ENCODE measurements around the gene MRGPRE.

Gene MRGPRE

DNA sequence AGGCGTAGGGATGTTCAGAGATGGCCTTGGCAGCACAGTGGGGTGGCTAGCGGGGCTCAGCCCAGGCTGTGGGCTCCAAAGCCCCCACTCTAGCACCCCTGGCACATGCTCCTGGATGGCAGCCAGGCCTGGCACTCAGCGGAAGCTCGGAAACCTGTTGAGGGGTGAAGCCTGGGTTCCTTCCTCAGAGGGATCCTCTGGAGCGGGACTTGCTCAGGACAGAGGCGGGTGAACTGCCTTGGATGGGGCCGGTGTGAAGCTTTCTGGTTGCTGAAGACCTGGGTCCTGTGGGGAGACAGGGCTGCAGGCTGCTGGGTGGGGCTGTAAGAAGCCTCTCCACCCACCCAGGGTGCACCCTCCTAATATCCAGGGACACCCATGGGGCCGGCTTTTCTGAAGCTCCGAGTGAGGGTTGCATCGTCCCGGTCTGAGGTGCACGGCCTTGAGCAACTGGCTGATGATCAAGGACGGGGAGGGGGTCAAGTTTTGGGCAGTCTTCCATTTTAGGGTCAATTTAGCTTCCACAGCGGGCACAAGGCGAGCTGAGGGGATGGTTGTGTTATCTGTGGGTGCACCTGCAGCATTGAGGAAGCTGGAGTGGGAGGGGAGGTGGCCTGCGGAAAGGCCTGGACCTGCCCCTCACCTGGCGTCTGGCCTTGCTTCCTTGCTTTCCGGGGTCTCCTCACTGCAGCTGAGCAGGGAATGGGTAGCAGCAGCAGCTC is 5.2 kb downstream of the MRGPRE start:
- DNase-seq (ENCODE audit: low read depth) = no peak

DNA sequence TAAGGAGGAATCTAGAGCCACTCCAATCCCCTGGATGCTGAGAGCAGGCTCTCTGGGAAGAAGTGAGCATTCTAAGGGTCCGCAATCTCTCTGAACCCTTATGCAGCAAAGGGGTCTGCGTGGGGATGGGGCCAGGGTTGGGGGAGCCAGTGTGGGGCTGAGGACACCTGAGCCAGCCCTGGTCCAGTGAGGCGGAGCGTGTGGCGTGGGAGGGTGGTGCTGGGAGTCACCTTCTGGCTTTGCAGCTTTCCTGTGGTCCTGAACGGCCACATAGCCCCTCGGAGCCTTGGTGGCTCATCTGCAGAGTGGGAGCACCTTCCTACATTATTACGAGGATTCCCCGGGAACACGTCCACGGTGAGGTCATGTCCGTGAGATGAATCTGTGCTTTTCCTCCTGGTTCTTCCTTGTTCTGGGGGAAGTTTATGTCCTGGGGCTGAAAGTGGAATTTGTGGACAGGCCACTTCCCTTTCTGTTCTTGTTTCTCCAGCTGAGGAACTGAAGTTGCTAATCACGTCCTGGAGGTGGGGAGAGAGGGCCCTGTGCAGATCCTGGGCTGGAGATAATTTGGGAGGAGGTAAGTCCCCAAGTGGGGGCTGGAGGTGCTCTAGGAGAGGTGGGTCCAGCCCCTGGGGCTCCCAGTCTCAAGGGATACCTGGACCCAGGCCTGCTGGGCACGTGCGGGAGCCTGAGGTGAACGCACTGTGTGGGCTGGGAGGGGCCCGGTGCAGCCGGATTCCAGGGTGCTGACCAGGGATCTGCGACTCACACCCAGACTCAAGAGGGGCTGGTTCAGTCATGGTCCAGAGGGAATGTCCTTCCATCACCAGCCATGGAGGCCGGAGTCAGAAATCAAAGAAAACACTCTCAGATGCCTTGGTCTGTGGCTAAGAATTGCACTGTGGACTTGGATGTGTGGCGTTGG is 6.1 kb downstream of the MRGPRE start:
- DNase-seq (ENCODE audit: low read depth) = no peak

DNA sequence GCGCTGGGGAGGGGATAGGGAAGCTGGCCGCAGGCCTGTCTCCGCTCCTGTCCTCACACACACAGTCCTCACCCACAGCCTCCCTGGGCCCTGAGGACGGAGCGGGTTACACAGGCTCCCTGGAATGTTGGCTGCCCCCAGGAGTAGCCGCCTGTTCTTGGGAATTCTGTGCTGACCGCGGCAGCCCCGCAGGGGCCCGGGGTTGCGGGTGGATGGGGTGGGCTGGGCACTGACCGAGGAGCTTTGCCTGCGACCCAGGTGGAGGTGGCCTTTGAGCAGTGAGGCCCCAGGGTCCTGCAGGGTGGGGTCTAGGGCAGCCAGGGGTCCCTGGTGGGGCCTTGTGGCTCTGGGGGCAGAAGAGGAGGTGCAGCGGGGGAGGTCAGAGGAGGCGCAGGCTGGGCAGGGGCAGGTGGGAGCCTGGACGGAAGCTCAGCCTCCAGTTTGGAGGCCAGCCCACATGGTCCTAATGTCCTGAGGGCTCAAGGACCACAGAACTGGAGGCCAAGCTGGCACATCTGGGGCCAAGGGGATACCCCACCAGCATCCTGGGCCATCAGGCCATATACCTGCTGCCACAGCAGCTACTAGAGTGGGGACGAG is 7.0 kb downstream of the MRGPRE start:
- no peak for DNase-seq (ENCODE audit: low read depth)

DNA sequence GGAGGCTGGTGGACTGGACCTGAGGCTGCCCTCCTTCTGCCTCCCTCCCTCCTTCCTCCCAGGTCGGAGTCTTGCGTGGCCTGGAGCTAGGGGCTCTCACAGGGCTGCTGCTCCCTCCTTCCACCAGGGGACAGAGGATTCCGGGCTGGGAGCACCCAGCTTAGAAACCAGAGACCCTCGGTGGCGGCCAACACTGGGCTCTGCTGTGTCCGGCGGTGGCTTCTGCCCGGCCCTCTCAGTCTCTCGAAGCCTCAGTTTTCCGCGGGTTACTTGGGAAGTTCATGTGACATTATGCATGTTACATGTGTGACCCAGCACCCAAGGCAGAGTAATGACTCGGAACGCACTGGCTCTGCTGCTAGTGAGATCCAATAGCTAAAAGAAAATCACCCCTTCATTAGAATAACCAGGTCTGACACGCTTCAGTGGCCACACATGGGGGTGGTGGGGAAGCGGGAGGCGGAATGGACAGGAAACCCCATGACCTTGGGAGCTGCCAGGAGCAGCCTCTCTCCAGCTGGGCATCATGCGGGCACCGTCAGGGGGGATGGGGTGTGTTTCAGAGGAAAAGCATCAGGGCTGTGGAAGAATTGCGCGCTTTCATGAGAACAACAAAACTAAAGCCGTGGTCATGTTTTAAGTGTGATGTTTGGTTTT is 7.7 kb downstream of the MRGPRE start:
- DNase-seq (ENCODE audit: low read depth) = no peak

DNA sequence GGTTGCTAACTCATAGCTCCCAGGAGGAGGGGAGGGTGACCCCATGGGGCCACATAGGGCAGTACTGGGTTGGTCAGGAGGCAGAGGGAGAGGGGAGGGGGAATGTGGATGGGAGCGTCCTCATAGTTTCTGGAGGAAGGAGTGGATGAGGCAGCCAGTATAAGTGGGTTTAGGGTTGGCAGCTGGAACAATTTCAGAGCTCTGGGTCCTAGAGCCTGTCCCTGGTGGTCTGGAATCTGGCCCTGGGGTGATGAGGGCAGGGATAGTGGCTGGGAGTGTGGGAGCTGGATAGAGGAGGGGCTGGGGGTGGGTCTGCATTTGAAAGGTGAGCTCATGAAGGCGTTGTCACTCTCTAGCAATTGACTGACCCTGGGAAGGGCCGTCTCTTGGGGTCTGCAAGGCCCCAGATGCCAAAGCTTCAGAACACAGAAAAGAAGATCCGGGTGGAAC is 8.3 kb downstream of the MRGPRE start:
- DNase-seq (ENCODE audit: low read depth) = no peak

DNA sequence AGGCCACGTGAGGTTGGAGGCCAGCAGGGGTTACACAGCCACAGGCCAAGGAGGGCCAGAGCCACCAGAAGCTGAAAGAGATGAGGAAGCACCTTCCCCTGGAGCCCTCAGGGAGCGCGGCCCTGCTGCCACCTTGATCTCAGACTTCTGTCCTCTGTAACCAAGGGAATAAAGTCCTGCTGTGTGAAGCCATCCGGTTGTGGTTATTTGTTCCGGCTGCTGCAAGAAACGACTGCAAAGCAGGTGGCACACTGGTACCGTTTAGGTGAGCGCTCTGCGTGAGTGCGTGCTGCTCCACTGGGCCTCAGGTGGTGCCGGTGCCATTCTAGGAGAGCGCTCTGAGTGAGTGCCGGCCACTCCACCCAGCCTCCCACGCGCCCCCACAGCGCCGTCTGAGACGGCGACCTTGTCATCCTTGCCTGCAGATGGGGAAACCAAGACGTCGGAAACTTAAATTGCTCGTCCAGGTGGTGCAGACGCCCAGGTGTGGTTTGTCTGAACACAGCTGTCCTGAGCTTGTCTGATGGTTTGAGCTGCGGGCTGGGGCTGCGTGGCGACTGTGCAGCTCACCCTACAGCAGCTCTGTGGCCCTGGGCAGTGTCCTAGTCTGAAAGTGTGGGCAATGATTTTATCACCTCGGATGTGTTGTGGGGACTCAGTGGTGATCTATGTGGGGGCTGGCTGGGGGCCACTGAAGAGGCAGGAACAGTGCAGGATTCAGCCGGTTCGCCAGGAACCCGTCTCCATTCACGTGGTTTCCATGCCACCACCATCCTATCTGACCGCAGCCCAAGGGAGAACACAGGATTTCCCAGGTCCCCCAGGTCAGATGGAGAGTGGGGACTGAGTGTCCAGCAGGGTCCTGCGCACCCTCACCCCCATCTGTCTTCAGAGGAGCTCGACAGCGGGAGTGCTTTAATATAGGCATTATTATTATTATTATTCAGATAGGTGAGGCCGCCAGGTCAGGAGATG is 9.0 kb downstream of the MRGPRE start:
- no peak for DNase-seq (ENCODE audit: low read depth)

DNA sequence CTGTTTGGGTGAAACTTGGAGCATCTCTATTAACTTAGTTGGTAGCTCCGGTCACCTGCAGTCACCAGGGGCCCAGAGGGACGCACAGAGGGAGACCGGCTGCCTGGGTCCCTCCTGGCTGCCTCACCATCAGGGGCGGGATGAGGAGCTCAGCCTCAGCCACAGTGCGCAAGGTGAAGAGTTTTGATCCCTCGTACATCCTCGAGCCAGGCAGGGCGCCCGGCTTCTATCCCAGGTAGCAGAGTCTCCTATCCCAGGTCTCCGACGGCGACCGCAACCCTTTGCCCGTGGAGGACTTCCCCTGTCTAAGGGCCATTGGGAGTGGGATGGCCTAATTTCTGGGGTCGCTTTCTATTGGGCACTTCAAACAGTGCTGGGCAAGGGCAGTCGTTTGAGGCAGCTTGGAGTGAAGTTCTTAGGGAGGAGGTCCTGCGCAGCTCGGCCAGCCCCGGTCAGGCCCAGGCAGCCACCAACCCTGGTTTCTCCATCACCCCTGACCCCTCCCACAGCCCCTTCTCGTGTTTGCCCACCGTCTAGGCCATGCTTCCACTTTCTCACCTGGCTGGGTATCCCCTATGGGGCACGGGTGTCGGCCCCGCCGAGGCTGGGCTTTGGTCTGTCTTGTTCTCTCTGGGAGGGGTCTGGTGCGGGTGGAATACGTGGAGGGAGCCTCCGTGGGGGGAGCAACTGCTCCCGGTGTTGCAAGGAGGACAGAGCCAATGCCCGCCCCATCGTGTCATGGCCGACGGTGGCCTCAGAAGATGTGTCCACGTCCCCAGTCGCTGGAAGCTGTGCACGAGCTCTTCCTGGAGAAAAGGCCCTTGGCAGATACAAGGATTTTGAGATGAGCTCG is 10.0 kb downstream of the MRGPRE start:
- DNase-seq (ENCODE audit: low read depth) = no peak

DNA sequence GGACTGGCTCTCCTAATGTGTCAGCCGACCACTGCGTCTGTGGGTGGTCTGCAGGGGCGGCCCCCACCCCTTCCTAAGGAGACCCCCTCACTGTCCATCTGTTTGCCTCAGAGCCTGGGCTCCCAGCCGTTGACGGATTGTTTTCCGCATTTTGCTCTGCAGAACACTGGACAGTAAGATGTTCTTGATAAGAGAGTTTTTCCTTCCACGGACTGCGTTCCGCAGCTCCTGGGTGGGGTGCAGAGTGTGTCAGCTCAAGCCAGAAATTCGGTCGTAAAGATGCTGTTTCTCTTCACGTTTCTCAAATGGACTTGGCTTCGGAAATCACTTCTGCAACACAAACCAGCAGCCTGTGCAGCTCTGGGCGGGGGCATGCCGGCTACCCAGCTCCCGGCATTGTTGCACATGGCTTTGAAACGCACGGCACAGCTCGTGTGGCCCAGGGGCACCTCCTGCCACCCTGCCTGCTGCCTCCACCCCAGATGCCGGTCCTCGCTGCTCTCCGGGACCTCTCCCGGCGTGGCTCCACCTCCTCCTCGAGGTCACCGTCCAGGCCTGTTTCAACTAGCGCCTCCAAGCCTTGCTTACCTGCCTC is 10.7 kb downstream of the MRGPRE start:
- DNase-seq (ENCODE audit: low read depth) = no peak

DNA sequence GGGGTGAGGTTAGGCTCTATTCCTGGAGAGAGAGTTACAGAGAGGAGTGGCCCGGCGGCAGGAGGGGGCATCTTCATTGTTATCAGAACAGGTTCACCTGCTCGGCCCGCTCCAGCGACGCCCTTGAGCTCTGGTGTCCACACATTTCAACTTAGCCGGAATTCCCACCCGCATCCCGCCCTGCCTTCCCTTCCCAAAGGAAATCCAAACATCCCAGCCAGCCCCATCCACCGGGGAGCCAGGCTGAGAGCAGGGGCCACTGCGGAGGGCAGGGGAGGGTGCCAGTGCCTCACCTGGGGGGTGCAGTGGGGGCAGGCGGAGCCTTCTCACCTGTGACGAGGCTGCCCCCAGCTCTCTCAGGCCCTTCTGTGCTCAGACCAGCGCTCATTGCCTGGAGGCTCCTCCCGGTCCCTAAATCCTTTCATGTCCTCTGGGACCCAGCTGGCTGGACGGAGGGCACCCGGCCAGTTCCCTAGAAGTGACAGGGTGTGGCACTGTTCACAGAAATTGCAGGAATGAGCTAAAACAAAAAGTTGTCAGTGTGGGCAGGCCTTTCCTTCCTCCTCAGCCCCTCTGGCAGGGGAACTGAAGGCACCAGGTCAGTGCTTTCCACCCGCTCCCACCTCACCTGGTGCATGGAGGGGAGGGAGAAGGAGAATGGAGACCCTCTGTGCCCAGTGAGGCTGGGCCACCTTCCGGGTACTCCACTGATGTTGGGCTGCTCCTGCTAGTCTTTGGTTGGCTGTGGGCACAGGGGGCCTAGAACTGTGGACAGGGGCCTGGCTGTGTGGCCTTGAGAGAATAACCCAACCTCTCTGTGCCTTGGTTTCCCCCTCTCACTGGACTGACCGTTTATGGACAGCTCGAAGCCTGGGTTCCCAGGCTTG is 11.5 kb downstream of the MRGPRE start:
- DNase-seq (ENCODE audit: low read depth) = no peak

DNA sequence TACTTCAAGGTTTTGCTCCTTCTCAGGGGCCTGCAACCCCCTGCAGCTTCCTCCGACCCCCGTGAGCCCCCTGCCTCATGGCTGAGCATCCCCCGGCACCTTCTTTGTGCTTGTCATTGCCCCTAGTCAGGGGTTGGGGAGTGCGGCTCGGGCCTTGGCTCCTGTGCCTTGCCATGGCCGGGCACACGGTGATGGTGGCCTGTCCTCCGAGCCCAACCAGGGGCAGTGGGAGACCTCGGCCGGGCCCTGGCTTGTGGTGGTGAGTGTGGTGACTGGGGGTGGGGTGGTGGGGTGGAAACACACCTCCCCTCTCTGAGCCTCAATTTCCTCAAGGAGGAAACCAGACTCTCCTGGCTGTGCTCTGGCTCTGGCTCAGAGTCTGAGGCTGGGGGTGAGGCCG is 12.1 kb downstream of the MRGPRE start:
- no peak for DNase-seq (ENCODE audit: low read depth)

DNA sequence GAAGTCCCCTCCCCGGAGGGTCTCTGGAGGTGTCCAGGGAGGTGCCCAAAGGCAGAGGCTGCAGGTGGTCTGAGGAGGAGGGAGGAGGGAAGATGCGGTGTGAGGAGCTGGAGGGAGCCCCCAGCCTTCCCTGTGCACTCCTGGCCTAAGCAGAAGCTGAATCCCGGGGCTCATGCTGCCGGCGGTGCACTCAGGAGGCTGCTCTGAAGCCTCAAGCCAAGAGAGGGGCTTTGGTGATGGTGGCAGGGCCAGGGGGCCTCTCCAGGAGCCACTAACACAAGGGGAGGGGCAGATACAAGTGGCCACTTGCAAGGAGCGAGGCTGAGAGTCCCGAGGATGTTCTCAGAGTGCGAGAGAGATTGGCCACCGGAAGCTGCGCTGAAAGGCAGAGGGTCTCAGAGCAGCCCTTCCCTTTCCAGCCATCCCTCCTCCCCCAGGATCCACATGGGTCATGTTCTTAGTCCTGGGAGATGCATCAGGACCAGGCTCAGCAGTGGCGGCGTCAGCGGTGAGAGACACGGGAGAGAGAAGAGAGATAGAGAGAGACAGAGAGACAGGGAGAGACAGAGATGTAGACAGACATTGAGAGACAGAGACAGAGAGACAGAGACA is 12.8 kb downstream of the MRGPRE start:
- no peak for DNase-seq (ENCODE audit: low read depth)

DNA sequence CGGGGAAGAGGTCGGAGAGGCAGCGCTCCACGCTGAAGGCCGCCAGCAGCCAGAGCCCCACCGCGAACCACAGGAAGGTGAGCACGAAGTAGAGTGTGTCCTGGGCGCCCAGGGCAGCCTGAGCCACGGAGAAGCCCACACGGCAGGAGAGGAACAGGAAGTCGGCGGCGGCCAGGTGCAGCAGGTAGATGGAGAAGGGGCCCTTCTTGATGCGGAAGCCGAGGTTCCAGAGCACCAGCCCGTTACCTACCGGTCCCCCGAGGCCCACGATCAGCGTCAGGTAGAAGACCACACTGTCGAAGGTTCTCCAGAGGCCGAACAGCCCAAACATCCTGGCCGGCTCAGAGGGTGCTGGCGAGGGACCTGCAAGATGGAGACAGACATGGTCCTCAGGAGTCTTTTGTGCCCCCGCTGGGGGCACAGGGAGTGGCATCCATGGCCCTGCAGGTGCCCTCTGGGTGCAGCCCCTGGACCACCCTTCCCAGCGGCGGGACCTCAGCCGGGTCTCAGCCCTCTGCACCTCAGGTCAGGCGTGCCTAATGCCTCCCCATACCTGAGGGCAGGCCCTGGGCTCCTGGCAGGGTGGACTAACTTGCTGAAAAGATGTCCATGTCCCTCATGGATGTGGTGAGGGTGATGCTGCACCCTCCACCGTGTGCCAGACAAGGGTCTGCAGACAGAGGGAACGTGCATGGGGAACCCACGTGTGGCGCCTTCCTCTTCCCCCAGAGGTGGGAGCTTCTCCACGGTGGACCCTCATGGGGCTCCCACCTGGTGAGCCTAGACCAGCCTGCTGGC is 13.5 kb downstream of the MRGPRE start, which contains the start of gene MRGPRG:
MRGPRG (minus strand) TSS at position 331 of the 798 bp plus-strand sequence; CDS start at position 331, 0 bp downstream.
- DNase-seq (ENCODE audit: low read depth) = no peak

DNA sequence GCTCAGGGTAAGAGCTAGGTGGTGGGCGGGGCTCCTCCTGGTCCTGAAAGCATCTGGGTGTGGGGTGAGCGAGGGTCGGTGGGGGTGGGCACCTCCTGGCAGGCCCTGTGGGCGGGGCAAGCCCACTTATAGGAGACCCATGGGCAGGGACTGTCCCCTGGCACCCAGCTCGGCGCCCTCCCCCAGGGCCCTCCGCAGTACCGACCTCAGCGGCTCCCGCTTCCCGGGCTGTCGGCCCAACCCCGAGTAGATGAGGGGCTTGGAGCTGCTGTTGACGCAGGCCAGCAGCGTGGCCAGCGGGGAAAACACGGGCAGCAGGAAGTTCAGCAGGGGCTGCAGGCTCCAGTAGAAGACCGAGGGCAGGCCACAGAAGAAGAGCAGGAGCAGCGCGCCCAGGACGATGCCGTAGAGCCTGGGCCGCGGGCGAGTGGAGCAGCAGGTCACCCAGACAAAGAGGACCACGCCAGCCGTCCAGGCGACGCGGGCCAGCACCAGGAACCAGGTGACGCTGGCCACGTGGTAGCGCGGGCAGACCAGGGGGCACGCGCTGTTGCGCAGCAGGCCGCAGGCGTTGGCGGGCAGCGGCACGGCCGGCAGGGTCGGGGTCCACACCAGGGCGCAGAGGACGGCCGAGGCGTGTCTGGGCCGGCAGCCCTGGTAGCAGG is 14.3 kb downstream of the MRGPRE start:
- DNase-seq (ENCODE audit: low read depth) = no peak

DNA sequence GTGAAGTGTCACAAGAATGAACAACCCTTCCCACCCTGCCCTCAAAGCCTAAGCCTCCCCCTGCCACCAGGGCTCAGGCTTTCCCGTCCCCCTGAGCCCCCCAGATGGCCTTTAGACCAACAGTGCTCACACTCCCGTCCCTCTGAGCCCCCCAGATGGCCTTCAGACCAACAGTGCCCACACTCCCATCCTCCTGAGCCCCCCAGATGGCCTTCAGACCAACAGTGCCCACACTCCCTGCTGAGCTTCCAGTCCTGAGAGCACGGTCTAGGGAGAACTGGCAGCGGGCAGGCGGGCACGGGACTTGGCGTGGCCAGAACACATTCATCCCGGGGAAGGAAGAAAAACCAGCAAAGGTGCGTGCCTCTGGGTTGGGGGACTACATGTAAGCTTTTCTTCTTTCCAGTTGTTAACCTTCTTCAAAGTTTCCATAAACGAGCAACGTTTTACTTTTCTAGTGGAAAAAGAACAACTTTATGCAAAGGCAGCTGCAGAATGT is 16.1 kb downstream of the MRGPRE start:
- no peak for DNase-seq (ENCODE audit: low read depth)

DNA sequence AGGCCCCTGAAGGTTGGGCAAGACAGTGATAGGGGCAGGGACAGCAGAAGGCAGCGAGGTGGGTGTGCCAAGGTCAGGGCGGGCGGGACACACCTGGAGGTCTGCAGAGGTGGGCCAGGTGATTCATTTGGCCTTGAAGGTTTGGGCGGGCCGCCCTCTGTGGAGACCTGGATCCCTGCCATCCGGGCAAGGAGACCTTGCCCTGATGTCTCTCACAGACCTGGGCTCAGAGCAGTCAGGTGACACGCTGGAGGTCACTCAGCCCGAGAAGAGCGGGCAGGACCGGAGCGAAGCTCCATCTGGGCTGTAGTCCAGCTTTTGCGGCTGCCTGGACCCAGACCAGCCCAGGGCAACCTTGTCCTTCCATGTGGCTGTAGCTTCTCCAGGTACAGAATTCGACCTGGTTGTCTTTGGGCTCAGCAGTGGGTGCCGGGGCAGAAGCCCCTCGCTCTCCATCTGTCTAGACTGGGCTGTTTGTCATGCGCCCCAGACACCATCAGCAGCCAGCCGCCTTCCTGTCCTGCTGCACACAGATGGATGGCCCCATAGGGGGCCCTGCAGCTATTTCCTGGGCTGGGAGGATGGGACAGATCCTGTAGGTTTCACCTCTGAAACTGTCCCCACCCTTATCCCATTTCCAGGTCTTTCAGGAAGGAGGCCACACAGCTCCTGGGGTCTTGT is 16.7 kb downstream of the MRGPRE start:
- no peak for DNase-seq (ENCODE audit: low read depth)

DNA sequence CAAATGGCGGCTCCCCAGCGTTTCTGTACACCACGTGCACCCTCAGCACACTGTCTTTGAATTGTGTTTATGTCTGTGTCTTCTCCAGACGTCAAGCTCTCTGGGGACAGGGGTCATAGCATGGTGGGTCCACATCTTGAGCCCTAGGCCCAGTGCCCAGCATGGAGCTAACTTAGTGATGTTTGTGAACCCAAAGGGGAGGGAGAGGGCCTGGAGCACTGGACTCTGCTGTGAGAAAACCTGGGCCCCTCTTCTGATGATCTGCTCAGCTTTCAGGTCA is 17.9 kb downstream of the MRGPRE start:
- DNase-seq (ENCODE audit: low read depth) = no peak

Measured in stimulated activated CD4-positive, alpha-beta T cell treated with anti-CD3 and anti-CD28 coated beads, Interleukin-2, amount 100 ng/mL, for 4 hours (primary cell).